Gastrocnemius medialis (tissue), 4 donors: Measurements from ENCODE around the gene PRSS21. TPM values are rescaled to one million over a fixed set of nuclear protein-coding genes. Genes with fewer than 3 reads are reported as not detected.

Experiments used
- ATAC-seq, 2 donors: fragments of 150-250 bp; one replicate each; pipeline ENCODE4 v1.9.1; 2016
- DNase-seq, 2 donors: peaks; one replicate each; pipeline ENCODE4 v3.0.0-alpha.2; 2019
- H3K27ac ChIP-seq, 4 donors: fragments of 200-600 bp; sonication (generic); 1 replicate in 1 of 4; 2 replicates in 3 of 4; pipeline ENCODE4 v1.5.1; 2016 to 2018; ENCODE audit warnings: mild to moderate bottlenecking in 2 of 4, moderate library complexity in 1 of 4
- H3K27me3 ChIP-seq, 3 donors: fragments of 200-600 bp; sonication (generic) in 2 of 3; 1 replicate in 1 of 3; 2 replicates in 2 of 3; pipeline versions ENCODE4 v1.5.1 to v1.6.0; 2016 to 2019; ENCODE audit warnings: mild to moderate bottlenecking in 1 of 3, moderate library complexity in 1 of 3
- H3K36me3 ChIP-seq, 2 donors: fragments of 200-600 bp; sonication (generic) in 1 of 2; one replicate each; pipeline ENCODE4 v1.5.1; 2017 to 2018
- H3K4me1 ChIP-seq, 2 donors: fragments of 200-600 bp; sonication (generic) in 1 of 2; one replicate each; pipeline ENCODE4 v1.5.1; 2016 to 2017; ENCODE audit warnings: mild to moderate bottlenecking in 2 of 2
- H3K4me3 ChIP-seq, 4 donors: fragments of 200-600 bp; sonication (generic) in 3 of 4; 1 replicate in 1 of 4; 2 replicates in 3 of 4; pipeline ENCODE4 v1.5.1; 2016 to 2019; ENCODE audit warnings: mild to moderate bottlenecking in 2 of 4
- H3K9me3 ChIP-seq, 3 donors: fragments of 200-600 bp; sonication (generic) in 2 of 3; 1 replicate in 1 of 3; 2 replicates in 2 of 3; pipeline ENCODE4 v1.5.1; 2016 to 2019
- CTCF ChIP-seq, 5 experiments: fragments of 450-650 bp in 3 of 5; fragments of 200-600 bp in 2 of 5; sonication (generic) in 2 of 5; IDR thresholded peaks in 4 of 5; conservative IDR thresholded peaks in 1 of 5; 1 replicate in 4 of 5; 2 replicates in 1 of 5; pipeline ENCODE4 v1.5.1; 2016 to 2019; ENCODE audit warnings: antibody characterized with exemption in 5 of 5, mild to moderate bottlenecking in 3 of 5, moderate library complexity in 3 of 5
- POLR2A ChIP-seq, 2 donors: fragments of 450-650 bp; IDR thresholded peaks; one replicate each; pipeline ENCODE4 v1.6.1; 2017; ENCODE audit warnings: antibody characterized with exemption in 2 of 2, mild to moderate bottlenecking in 2 of 2, moderate library complexity in 2 of 2
- in situ Hi-C, 4 donors: fragments of 200-750 bp; cut with MboI; loops; one replicate each; pipeline versions ENCODE4 v1.15.0 to v1.8.0; 2017; ENCODE audit warnings: low sequenced_read_pairs in 4 of 4
- intact Hi-C: fragments of 100-400 bp; cut with DNase I; formaldehyde crosslinking; loops from one replicate; pipeline ENCODE4 v1.15.1; 2023; ENCODE audit warnings: low total_unique reads
- total RNA-seq, 4 donors: library from RNA; depleted of rRNA; stranded (reverse); fragments of >200 nt; gene quantifications; one replicate each; pipeline versions ENCODE4 v1.1.0 to v1.2.3, GENCODE V29; 2016

Gene PRSS21
- total RNA-seq, 4 donors from 2014 or later = not detected

GRCh38 chr16:2857451-2858244 is 40.6 kb downstream of the PRSS21 start, which contains the start of gene PRSS22:
Gene PRSS22, minus strand, starts transcription at chr16:2858170. Its CDS starts 66 bp downstream, at chr16:2858104.
- Histone ChIP-seq H3K4me1 (no peaks in the 10 kb centered on the region), H3K27ac (no peak within 1 kb of the TSS), H3K27me3 (peaks cover 42 to 58% (median 46%) of the 10 kb centered on the region in 3 donors), H3K36me3 (no peaks in the 10 kb centered on the region), H3K9me3 (no peaks in the 10 kb centered on the region), H3K4me3 (no peak within 1 kb of the TSS)
- DNase-seq (no peak), ATAC-seq (no peak)
- in situ Hi-C loops (no loop called here), intact Hi-C loops (no loop called here)
- TF ChIP-seq POLR2A (IDR thresholded peaks at IDR 0.05) = no peak
- no peak for TF ChIP-seq CTCF (IDR thresholded peaks at IDR 0.05 in 4 of 5, conservative IDR thresholded peaks at IDR 0.05 in 1 of 5)

GRCh38 chr16:2858245-2859025 is 41.4 kb downstream of the PRSS21 start:
- intact Hi-C loops = no loop called here
- DNase-seq (no peak), ATAC-seq (no peak)
- Histone ChIP-seq H3K36me3 (no peaks in the 10 kb centered on the region), H3K9me3 (no peaks in the 10 kb centered on the region), H3K27ac (no peak overlapping the region), H3K27me3 (peaks cover 37 to 50% (median 38%) of the 10 kb centered on the region in 3 donors), H3K4me1 (no peaks in the 10 kb centered on the region), H3K4me3 (no peak overlapping the region)
- in situ Hi-C loops = no loop called here
- TF ChIP-seq POLR2A (IDR thresholded peaks at IDR 0.05) (no peak), CTCF (IDR thresholded peaks at IDR 0.05 in 4 of 5, conservative IDR thresholded peaks at IDR 0.05 in 1 of 5) (no peak)

- intact Hi-C loops = loop anchor here (10.0 kb wide), 1 partner anchor 185 kb away; no protein-coding TSS in a partner anchor
- Histone ChIP-seq H3K9me3 (no peaks in the 10 kb centered on the region), H3K4me1 (no peaks in the 10 kb centered on the region), H3K36me3 (no peaks in the 10 kb centered on the region), H3K27me3 (peaks cover 35 to 37% (median 37%) of the 10 kb centered on the region in 3 donors), H3K27ac (no peak overlapping the region), H3K4me3 (no peak overlapping the region)
- in situ Hi-C loops = no loop called here
- TF ChIP-seq CTCF (IDR thresholded peaks at IDR 0.05 in 4 of 5, conservative IDR thresholded peaks at IDR 0.05 in 1 of 5) = no peak
- TF ChIP-seq POLR2A (IDR thresholded peaks at IDR 0.05) = no peak
- ATAC-seq = no peak
- no peak for DNase-seq
Measured at GRCh38 chr16:2859686-2860265, 42.7 kb downstream of the PRSS21 start.

- intact Hi-C loops = loop anchor here (10.0 kb wide), 1 partner anchor 186 kb away; no protein-coding TSS in a partner anchor
- no peak for DNase-seq
Measured at GRCh38 chr16:2860826-2861567, 44.0 kb downstream of the PRSS21 start.

More at GRCh38 chr16:2860826-2861567, 44.0 kb downstream of the PRSS21 start:
- no peaks in the 10 kb centered on the region for H3K36me3 ChIP-seq
- no peak for ATAC-seq
- H3K27me3 ChIP-seq = peaks cover 34 to 37% (median 35%) of the 10 kb centered on the region in 3 donors
- H3K9me3 ChIP-seq = no peaks in the 10 kb centered on the region
- no peak overlapping the region for H3K27ac ChIP-seq
- in situ Hi-C loops = no loop called here
- no peak overlapping the region for H3K4me3 ChIP-seq
- no peak for TF ChIP-seq POLR2A (IDR thresholded peaks at IDR 0.05)
- no peak for TF ChIP-seq CTCF (IDR thresholded peaks at IDR 0.05 in 4 of 5, conservative IDR thresholded peaks at IDR 0.05 in 1 of 5)
- H3K4me1 ChIP-seq = no peaks in the 10 kb centered on the region
